NAMALWA (cell line): Measurements from ENCODE around the gene ARHGDIB.

Experiments used
- DNase-seq: peaks from one replicate; pipeline ENCODE4 v3.0.0-alpha.2; 2015; ENCODE audit warnings: low spot score

Gene ARHGDIB

DNA sequence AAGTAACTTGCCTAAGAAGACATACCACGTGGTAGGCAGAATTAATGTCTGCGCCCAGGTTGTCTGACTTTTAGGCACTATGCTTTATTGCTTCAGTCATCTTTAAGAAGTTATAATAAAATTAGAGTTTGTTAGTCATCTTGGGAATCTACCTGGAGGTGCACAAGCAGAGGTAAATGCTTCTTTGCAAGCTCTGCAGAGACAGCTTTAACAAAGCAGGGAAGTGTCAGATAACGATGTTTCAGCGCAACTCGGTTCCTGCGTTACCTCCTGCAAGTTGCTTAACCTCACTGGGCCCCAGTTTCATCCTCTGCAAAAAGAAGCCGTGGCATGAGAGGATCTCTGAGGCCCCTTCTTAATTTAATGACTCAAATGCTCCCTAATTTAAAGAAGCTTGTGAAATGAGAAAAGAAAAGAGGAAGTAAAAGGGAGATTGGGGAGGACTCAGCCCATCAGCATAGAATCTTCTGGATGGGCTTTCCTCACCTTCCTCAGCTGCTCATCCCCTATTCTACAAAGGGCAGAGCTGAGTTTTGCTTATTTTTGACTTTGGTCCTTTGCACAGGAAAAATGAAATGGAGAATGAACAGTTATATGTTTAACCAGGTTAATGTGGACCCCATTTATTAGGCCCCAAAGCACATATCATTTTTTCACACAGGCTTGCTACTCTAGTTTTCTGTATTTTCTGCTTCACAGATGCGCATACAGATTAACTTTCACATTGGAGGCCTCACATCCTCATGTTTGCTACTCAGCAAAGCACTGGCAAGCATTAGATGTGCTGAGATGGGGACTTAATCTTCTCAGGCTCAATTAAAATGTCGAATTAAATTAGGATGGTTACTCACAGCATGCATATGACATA lies 5.1 kb downstream of the ARHGDIB start:
- peak; percentile 58 for DNase-seq

DNA sequence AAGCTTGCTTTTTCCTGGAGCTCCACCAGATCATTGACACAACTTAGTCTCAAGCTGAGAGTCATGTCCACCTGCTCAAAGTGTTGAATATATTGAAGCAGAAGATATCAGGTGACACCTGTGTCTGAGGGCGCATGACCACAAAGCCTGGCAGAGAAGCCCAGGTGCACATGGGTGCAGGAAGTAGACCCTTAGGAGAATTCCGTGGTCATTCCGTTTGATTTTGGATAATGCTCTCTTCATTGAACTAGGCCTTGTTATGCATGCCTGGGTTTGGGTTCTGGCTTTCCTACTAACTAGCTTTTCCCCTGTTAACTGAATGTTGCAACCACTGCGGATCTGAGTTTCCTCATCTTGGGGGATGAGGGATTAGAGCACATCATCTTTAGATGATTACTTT lies 7.1 kb downstream of the ARHGDIB start:
- peak; percentile 58 for DNase-seq

GRCh38 chr12:14953752-14954151 lies 7.6 kb downstream of the ARHGDIB start:
- DNase-seq, result no peak

DNA sequence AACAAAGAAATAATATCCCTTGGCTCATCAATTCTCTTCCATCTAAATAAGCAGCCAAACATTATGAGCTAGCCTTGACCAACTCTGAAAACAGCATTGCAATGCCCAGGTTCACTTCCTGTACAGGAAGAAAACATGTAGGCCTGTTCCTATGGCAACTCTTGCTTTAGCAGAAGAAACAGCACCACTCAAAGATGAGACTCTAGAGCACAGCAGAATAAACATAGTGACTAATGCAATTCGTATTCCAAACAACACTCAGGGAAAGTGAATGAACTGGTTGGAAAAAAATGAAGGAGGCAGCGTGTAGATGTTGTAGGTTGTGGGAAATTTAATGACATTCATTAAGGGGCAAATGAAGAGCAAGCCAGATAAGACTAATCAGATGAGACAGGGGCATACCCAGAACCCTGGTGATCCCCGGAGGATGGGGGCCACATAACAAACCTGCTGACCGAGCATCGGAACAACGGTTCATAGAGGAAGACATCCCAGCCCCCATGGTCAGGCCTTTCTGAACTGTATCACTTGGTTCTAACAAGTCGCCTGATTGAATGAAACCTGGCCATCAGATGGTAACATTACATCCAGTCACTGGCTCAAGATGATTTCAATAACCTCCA lies 9.0 kb downstream of the ARHGDIB start:
- peak; percentile 71 for DNase-seq

DNA sequence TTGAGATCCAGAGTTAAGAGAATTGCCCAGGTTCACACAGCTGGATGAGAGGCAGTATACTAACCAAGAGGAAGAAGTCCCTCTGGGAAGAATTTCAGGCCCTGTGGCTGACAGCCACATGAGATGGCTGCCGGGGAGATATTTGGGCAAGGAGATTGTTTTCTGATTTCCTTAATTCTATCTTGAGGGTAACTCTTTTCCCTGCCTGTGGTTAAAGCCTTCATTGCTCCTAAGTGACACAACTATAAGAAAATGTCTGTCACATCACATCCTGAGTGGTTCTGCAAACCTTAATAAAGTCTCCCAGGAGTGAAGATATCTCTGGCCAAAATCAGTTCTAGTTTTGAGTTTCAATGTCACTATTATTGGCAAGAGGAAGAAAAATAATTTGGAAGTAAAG lies 9.6 kb downstream of the ARHGDIB start:
- DNase-seq, result no peak

GRCh38 chr12:14950982-14951746 lies 10.2 kb downstream of the ARHGDIB start:
- no peak for DNase-seq

DNA sequence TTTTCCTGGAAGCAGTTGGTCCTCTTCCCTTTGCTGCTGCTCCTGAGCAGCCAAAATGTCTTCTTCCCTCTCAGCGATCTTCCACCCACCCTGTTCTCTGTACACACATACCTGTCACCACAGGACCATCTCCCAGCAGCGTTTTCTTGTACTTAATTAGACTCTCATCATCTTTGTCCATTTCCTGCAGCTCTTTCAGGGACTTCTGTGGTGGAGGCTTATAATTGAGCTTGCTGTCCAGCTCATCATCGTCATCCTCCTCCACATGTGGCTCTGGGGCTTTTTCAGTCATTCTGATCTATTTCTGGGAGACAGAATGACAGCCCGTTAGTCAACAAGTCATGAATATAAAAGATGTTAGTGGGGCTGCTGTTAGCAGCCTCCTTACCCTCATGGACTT lies 11.0 kb downstream of the ARHGDIB start:
- no peak for DNase-seq

- no peak for DNase-seq
These were observed 11.8 kb downstream of the ARHGDIB start for GRCh38 chr12:14949631-14950030.

DNA sequence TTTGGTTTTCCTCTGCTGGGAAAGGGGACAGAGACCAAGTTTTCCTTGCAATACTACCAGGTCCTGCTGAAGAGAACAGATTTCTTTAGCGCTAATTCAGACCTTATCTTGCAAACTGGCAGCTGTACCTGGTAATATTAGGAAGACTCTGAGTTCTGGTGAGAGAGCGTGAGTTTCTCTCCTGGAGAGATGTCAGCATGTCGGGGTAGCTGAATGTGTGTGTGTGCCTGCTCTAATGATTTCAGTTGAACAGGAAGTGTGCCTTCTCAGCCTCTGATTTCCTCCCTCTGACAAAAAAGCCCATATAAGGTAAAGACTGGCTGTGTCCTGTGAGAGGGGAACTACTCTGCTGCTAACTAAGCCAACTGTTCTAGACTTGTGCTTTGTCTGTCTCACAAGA lies 12.7 kb downstream of the ARHGDIB start:
- DNase-seq, result peak; percentile 89

GRCh38 chr12:14946861-14947260 lies 14.5 kb downstream of the ARHGDIB start:
- DNase-seq, result no peak

DNA sequence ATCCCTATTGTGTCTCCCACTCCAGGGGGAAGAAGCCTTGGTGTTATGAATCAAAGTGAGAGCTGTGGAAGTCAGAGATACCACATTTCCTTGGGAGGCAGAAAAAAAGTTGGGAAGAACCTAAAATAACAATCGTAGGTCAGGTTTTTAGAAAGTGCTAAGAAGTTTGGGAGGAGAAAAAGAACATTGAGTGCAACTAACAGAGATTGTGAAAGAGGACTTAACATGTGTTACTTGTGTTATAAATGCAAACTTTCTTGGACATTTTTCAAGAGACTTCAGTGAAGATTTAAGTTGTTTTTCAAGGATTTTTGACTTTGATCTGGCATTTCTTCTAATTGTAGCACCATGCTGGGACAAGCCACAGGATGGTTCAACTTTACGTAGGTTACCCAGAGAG lies 15.2 kb downstream of the ARHGDIB start:
- DNase-seq, result no peak

DNA sequence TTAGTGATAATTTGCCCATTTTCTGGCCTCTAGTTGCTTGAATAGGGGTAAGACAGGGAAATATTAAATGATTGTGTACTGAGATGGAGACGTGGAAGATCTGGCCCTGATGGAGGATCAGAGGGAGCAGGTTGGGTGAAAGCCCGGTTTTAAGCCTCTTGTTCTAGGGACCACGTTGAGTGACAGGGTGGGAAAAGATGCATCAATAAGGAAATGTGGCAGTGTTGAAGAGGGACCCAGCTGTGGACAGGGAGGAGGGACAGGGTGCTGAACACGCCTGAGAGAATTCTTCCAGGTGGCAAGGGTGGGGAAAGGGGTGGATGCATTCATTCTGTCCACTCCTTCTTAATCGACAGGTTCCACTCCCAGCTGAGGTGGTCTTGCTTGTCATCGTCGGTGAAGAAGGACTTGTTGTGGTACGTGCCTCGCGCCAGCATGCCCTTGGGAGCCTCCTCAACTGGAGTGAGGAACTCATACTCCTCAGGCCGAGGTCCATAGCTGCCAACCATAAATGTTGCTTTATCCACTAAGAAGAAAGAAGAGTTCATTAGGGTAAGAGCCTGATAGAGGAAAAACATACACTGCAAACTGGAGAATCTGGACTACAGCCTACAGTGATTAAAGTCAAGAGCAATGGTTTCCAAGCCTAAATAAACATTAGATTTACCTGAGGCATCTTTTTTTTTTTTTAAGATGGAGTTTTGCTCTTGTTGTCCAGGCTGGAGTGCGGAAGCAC lies 19.0 kb downstream of the ARHGDIB start:
- no peak for DNase-seq

GRCh38 chr12:14941369-14941768 lies 20.0 kb downstream of the ARHGDIB start:
- no peak for DNase-seq

DNA sequence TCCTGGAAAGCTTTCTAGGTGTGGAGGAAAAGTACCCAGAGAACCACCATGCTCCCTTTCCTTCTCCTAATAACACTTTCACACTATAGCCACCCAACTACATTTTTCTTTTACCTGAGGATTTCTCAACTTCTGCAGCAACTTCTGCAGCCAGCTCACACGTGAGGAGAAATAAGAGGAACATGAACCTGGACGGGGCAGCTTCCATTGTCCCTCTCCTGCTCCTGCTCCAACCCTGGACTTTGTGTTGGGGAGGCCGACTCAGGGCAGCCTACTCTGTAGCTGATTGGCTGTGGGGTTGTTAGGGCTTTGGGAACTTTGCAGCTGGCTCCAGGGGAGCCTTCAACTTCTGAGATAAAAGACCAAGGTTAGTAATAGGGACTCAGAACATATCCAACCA lies 23.1 kb downstream of the ARHGDIB start, which contains the start of gene ERP27:
ERP27 (minus strand) TSS at position 237 of the 400 bp plus-strand sequence; CDS start at position 208, 29 bp downstream.
- no peak for DNase-seq

GRCh38 chr12:14937689-14938088 lies 23.7 kb downstream of the ARHGDIB start:
- DNase-seq, result peak; percentile 52

GRCh38 chr12:14937014-14937413 lies 24.4 kb downstream of the ARHGDIB start:
- no peak for DNase-seq

- DNase-seq, result no peak
These were observed 25.1 kb downstream of the ARHGDIB start for GRCh38 chr12:14936224-14936861.

DNA sequence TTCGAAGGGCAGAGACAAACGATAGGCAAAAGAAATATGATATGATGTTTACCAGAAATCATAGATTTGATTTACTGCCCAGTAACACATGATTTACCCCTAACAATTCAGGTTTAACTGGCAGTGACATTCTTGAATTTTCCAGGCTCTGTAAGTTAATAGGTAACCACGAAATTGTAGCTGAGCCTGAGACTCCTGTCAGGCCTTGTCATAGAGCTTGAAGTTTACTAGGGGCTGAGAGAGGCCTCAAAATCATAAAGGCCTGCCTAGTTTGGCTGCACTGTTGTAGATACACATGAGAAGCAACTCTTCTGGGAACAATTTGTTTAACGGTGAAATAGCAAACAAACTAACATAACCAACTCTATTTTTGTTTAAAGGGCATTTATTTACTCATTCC lies 26.4 kb downstream of the ARHGDIB start:
- DNase-seq, result no peak

DNA sequence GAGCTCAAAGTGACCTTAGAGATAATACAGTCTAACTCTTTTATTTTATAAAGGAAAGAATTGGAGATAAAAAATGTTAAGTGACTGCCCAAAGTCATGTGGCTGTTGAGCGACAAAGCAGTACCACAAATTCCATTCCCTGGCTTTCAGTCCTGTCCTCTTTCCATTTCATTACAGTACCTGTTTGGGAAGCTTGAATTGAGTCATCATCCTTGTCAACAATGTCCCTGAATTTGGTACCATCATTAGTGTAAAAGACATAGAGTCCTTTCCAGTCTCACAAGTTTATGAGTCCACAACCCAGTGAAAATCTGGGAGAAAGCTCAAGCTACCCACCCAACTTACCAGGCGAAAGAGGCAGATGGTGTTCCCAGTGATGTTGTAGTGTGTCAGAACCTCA lies 26.9 kb downstream of the ARHGDIB start:
- no peak for DNase-seq

DNA sequence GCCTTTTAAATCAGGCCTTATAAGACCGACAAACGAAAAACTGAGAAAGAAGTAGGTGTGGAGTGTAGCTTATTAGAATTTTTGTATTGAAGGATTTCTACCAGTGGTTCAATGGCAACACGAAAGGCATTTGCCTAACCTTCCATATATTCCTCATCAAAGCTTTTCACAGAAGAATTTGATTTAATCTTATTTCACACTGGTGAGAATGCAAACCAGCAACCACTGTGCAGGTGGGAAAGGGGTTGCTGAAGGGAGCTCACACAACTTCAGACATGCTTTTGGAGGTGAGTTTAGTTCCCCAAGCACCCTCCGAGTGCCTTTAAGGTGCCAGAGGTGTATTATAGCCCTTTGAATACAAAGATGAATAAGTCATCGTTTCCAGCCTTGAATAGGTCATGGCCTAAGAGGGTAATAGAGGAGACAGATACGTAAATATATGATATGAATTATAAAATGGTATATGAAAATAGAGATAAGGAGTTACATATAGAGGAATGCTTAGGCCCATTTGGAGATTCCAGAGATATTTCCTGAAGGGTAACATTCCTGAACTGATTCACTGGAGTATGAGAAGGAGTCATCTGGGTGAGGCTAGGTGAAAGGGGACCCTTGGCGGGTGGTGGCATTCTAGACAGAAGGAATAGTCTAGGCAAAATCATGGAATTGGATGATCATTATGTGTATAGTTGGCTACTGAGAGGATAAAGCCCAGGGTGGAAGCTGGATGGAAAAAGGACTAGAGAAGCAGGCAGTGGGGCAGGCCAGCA lies 29.4 kb downstream of the ARHGDIB start:
- DNase-seq, result no peak

DNA sequence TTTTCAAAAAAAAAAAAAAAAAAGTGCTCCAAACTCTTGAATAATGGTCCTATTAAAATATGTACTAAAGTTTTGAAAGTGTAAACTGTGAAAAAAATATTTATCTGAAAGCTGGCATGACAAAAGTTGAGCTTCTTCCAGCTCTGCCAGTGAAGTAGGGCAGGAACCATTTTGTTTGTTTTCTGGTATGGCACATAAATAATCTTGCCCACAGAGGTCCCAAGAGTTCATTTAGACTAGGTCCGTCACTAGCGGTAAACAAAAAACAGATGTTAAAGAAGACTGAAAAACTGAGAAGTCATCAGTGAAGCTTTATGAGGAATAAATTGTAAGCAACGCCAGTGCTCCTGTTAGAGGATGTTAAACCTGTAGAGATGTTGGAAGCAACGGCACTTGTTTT lies 30.0 kb downstream of the ARHGDIB start:
- no peak for DNase-seq
